SK-N-SH (cell line): ENCODE results near the gene TAF6. TPM values are rescaled to one million over a fixed set of nuclear protein-coding genes. Genes with fewer than 3 reads are reported as not detected.

Source experiments
- CTCF ChIA-PET: fragments of 300-600, 350-600 bp; formaldehyde crosslinking; extraction: SDS; loops from one replicate; lab custom pipeline; 2021; lab: Yijun Ruan, JAX
- POLR2A ChIA-PET: fragments of 350-600 bp; sonication (Branson Sonifier 250); formaldehyde crosslinking; extraction: SDS; loops from one replicate; lab custom pipeline; 2020; ENCODE audit warnings: antibody characterized with exemption, inconsistent platforms; lab: Yijun Ruan, JAX
- DNase-seq: peaks from one replicate; pipeline ENCODE4 v3.0.0; 2012
- H2AFZ ChIP-seq: fragments of 200-600 bp; sonication (generic); 2 replicates; pipeline ENCODE4 v1.8.1; 2016; ENCODE audit warnings: antibody characterized with exemption, mild to moderate bottlenecking, low read depth
- H3F3A ChIP-seq: fragments of 200-600 bp; sonication (generic); replicated peaks from 2 replicates; pipeline ENCODE3; 2016; ENCODE audit warnings: antibody characterized with exemption, mild to moderate bottlenecking; ENCODE audit not compliant: insufficient read depth
- H3K27ac ChIP-seq, 2 experiments: fragments of 200-500 bp in 1 of 2; fragments of 200-600 bp in 1 of 2; sonication (Bioruptor generic) in 1 of 2; sonication (generic), shearing (Covaris generic) in 1 of 2; 2 replicates each; pipeline versions ENCODE4 v1.5.1 to v1.6.1; 2014 to 2016; ENCODE audit warnings: low read depth in 2 of 2, inconsistent platforms in 1 of 2, low read length in 1 of 2, mild to moderate bottlenecking in 1 of 2, mixed read lengths in 1 of 2
- H3K27me3 ChIP-seq: fragments of 200-600 bp; sonication (generic), shearing (Covaris generic); 2 replicates; pipeline ENCODE4 v1.6.1; 2016; ENCODE audit warnings: mixed run types; ENCODE audit not compliant: insufficient read depth
- H3K36me3 ChIP-seq, 2 experiments: fragments of 200-500 bp in 1 of 2; fragments of 200-600 bp in 1 of 2; sonication (Bioruptor generic) in 1 of 2; sonication (generic) in 1 of 2; replicated peaks in 1 of 2; 2 replicates each; pipeline versions ENCODE3 to v1.5.1; 2014 to 2016; ENCODE audit warnings: low read length in 1 of 2, mild to moderate bottlenecking in 1 of 2; ENCODE audit not compliant: insufficient read depth in 2 of 2, control insufficient read depth in 1 of 2
- H3K4me1 ChIP-seq, 2 experiments: fragments of 200-500 bp in 1 of 2; fragments of 200-600 bp in 1 of 2; sonication (Bioruptor generic) in 1 of 2; sonication (generic), shearing (Covaris generic) in 1 of 2; 2 replicates each; pipeline versions ENCODE4 v1.5.1 to v1.6.1; 2014 to 2016; ENCODE audit warnings: low read depth in 1 of 2, low read length in 1 of 2, mixed run types in 1 of 2; ENCODE audit not compliant: insufficient read depth in 2 of 2, control insufficient read depth in 1 of 2
- H3K4me2 ChIP-seq: fragments of 200-600 bp; sonication (generic), shearing (Covaris generic); 2 replicates; pipeline ENCODE4 v1.6.1; 2017; ENCODE audit warnings: mixed run types
- H3K4me3 ChIP-seq, 2 experiments: fragments of 200-500 bp in 1 of 2; fragments of 200-600 bp in 1 of 2; sonication (Bioruptor generic) in 1 of 2; sonication (generic), shearing (Covaris generic) in 1 of 2; 2 replicates each; pipeline versions ENCODE4 v1.5.1 to v1.8.1; 2014 to 2016; ENCODE audit warnings: low read depth in 2 of 2, inconsistent platforms in 1 of 2, low read length in 1 of 2, mild to moderate bottlenecking in 1 of 2, mixed read lengths in 1 of 2, moderate library complexity in 1 of 2
- H3K79me2 ChIP-seq: fragments of 200-600 bp; sonication (generic); 2 replicates; pipeline ENCODE4 v1.8.1; 2017; ENCODE audit warnings: mild to moderate bottlenecking; ENCODE audit not compliant: insufficient read depth
- H3K9ac ChIP-seq: fragments of 200-600 bp; sonication (generic); 2 replicates; pipeline ENCODE4 v1.6.1; 2017; ENCODE audit warnings: mixed run types
- H3K9me2 ChIP-seq: fragments of 200-600 bp; sonication (generic); 2 replicates; pipeline ENCODE4 v1.6.1; 2017; ENCODE audit warnings: mixed run types
- H3K9me3 ChIP-seq: fragments of 200-600 bp; sonication (generic); 2 replicates; pipeline ENCODE4 v1.6.1; 2017; ENCODE audit warnings: mixed run types, mild to moderate bottlenecking, moderate library complexity
- H4K20me1 ChIP-seq: fragments of 200-600 bp; sonication (generic); 2 replicates; pipeline ENCODE4 v1.6.1; 2017; ENCODE audit warnings: mild to moderate bottlenecking, mixed run types; ENCODE audit not compliant: insufficient read depth
- MEF2A ChIP-seq: IDR thresholded peaks from 2 replicates; pipeline ENCODE4 v1.4.0; 2012; ENCODE audit warnings: low read depth, borderline replicate concordance
- MXI1 ChIP-seq: IDR thresholded peaks from 2 replicates; pipeline ENCODE4 v1.6.1; 2012; ENCODE audit warnings: mild to moderate bottlenecking, low read depth, low read length, improper control_type of control experiment
- REST ChIP-seq: IDR thresholded peaks from 2 replicates; pipeline ENCODE4 v1.6.1; 2012; ENCODE audit warnings: mild to moderate bottlenecking, low read depth, low read length, moderate library complexity
- RFX5 ChIP-seq: IDR thresholded peaks from 2 replicates; pipeline ENCODE4 v1.6.1; 2012; ENCODE audit warnings: mild to moderate bottlenecking, improper control_type of control experiment, low read length
- TAF1 ChIP-seq: IDR thresholded peaks from 2 replicates; pipeline ENCODE4 v1.6.1; 2012; ENCODE audit warnings: low read depth, mild to moderate bottlenecking, low read length, moderate library complexity, borderline replicate concordance
- TCF12 ChIP-seq: IDR thresholded peaks from 2 replicates; pipeline ENCODE4 v1.4.0; 2012
- ZBTB33 ChIP-seq: IDR thresholded peaks from 2 replicates; pipeline ENCODE4 v1.4.0; 2012; ENCODE audit warnings: low read depth, borderline replicate concordance
- WGBS: methylation state at CpG from one replicate; pipeline ENCODE4 v1.1.6; 2017; ENCODE audit warnings: low lambda C conversion rate; 5-methylcytosine and 5-hydroxymethylcytosine counted together
- polyA plus RNA-seq, 3 experiments: library from polyadenylated mRNA; depleted of rRNA; stranded (reverse); fragments of >200 nt; gene quantifications; 2 replicates each; pipeline ENCODE4 v1.2.3, GENCODE V29; 2012
- TF ChIP-seq, protein P1 (sequence below): fragments of 150-350 bp; IDR thresholded peaks from 2 replicates; pipeline ENCODE4 v1.6.1; 2016; ENCODE audit warnings: mild to moderate bottlenecking, low read depth, low read length
- TF ChIP-seq, protein P2 (sequence below): IDR thresholded peaks from 2 replicates; pipeline ENCODE4 v1.4.0; 2012; ENCODE audit warnings: low read depth, borderline replicate concordance

Gene TAF6
- polyA plus RNA-seq, 1 of the 3 experiments (the other 2 are of a cell fraction): 70.5 TPM

DNA sequence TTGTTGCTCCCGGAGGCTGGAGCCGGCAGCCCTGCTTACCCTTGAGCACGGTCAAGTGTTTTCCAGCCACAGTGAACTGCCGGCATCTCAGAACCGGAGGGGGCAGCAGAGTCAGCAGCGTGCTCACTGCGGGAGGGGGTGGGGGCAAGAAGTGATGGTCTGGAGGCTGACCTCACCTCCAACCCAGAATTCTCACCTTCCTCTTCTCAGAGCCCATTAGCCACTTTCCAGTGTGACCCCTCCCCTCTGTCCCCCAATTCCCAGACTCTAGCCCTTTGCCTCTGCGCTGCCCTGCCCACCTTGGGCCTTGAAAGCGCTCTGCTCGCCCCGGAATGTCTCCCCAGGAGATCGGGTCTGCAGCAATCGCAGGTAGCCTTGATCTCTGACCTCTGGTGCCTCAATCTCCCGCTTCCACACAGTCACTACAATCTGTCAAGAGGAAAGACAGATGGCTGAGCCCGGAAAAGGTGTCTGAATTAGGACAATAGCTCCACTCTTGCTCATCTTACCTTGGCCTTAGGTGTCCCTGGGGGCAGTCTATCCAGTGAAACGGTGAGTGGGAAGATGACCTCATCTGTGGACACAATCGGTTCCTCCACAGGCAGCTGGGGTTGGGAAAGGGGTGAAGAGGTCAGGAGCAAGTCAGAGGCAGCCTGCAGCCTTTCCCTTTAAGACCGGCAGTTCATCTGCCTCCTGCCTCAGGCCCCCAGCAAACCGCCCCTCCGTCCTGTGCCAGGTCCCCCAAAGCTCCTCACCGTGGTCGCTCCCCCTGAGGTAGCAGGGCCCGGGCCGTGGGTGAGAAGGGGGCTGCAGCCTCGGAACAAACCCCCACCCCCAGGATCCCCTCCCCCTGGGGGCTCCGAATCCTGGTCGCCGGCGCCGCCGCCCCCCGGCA, 38.4 kb upstream of the TAF6 start (continued):
- TF ChIP-seq RFX5 (no peak), MEF2A (no peak), TCF12 (no peak), ZBTB33 (no peak), MXI1 (0 out of 2 replicates have a peak, but pooled peaks have one; percentile 37), TAF1 (no peak)
- TF ChIP-seq, protein P1, sequence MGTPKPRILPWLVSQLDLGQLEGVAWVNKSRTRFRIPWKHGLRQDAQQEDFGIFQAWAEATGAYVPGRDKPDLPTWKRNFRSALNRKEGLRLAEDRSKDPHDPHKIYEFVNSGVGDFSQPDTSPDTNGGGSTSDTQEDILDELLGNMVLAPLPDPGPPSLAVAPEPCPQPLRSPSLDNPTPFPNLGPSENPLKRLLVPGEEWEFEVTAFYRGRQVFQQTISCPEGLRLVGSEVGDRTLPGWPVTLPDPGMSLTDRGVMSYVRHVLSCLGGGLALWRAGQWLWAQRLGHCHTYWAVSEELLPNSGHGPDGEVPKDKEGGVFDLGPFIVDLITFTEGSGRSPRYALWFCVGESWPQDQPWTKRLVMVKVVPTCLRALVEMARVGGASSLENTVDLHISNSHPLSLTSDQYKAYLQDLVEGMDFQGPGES: no peak
- TF ChIP-seq, protein P2, sequence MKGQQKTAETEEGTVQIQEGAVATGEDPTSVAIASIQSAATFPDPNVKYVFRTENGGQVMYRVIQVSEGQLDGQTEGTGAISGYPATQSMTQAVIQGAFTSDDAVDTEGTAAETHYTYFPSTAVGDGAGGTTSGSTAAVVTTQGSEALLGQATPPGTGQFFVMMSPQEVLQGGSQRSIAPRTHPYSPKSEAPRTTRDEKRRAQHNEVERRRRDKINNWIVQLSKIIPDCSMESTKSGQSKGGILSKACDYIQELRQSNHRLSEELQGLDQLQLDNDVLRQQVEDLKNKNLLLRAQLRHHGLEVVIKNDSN: no peak

- Histone ChIP-seq H3K4me3 (peak overlapping the region; percentile 87 to 93; a peak in 3 of 4 replicates), H3F3A (peaks cover 15% of the 10 kb centered on the region), H2AFZ (no peak overlapping the region), H3K79me2 (peaks cover 51% of the 10 kb centered on the region), H4K20me1 (peaks cover 20% of the 10 kb centered on the region), H3K9me3 (no peaks in the 10 kb centered on the region), H3K4me2 (peak overlapping the region; percentile 100), H3K36me3 (peaks cover 31 to 39% of the 10 kb centered on the region in 2 experiments), H3K4me1 (peaks cover 11 to 19% of the 10 kb centered on the region in 2 experiments; a peak in 2 of 4 replicates), H3K9ac (peak overlapping the region; percentile 85; the same call in 1 of the 2 replicates), H3K27ac (peak overlapping the region; percentile 36 to 62; a peak in 1 of 4 replicates), H3K9me2 (no peaks in the 10 kb centered on the region), H3K27me3 (no peaks in the 10 kb centered on the region)
- DNase-seq: no peak
- ChIA-PET POLR2A (interaction anchor here (0.6 to 4.3 kb wide), 5 partner anchors 9 to 115 kb away, joined by 3 to 25 read pairs (median 3); partner anchors contain the start of gene LAMTOR4), CTCF (interaction anchor here (0.6 to 3.9 kb wide), 6 partner anchors 8 to 540 kb away, joined by 3 to 33 read pairs (median 3); partner anchors contain the start of gene LAMTOR4)
- no peak for TF ChIP-seq REST
- no peak for TF ChIP-seq TCF12
- 57% methylated on average over 5 of the region's 5 CpGs for WGBS
Measured at GRCh38 chr7:100157069-100157333, 37.8 kb upstream of the TAF6 start.
